Measurements from ENCODE around the gene DNAAF1.
A peak's percentile ranks its signal among the peaks of the same experiment; 100 is the strongest.

DNAAF1 gene

GRCh38 chr16:84156342-84156784 is 11.3 kb downstream of the DNAAF1 start:
- Histone ChIP-seq H3K9me3 (ENCODE audit: control extremely low read depth in 1 of 5, control insufficient read depth in 4 of 5, insufficient read depth in 2 of 5, low read depth in 1 of 5, low read length in 4 of 5) (no peaks in the 10 kb centered on the region), H3K4me1 (ENCODE audit: control extremely low read depth in 1 of 4, control insufficient read depth in 4 of 4, insufficient read depth in 4 of 4, low read length in 3 of 4) (no peaks in the 10 kb centered on the region), H3K4me3 (ENCODE audit: control insufficient read depth in 1 of 7, extremely low read depth in 1 of 7, insufficient read depth in 4 of 7, low read depth in 2 of 7, low read length in 6 of 7) (no peak overlapping the region), H3K27ac (ENCODE audit: insufficient read depth in 1 of 2, low read depth in 1 of 2, low read length in 2 of 2, poor library complexity in 1 of 2, severe bottlenecking in 2 of 2) (no peak overlapping the region), H3K27me3 (replicated peaks in 2 of 5; ENCODE audit: control insufficient read depth in 4 of 5, insufficient read depth in 5 of 5, low read length in 4 of 5) (peaks cover 0 to 52% (median 14%) of the 10 kb centered on the region in 5 experiments), H3K36me3 (ENCODE audit: control insufficient read depth in 4 of 4, insufficient read depth in 4 of 4, low read length in 3 of 4) (no peaks in the 10 kb centered on the region)
- ChIA-PET POLR2A (no interaction called here), CTCF (interaction anchor here (1.1 to 1.4 kb wide), 4 partner anchors 10 to 67 kb away, joined by 3 to 5 read pairs (median 4); no protein-coding TSS in a partner anchor)
- WGBS (ENCODE audit: insufficient coverage) = 69% methylated on average over 4 of the region's 5 CpGs
- DNase-seq = peak in 2 of 3 donors; percentile 33 to 43

DNA sequence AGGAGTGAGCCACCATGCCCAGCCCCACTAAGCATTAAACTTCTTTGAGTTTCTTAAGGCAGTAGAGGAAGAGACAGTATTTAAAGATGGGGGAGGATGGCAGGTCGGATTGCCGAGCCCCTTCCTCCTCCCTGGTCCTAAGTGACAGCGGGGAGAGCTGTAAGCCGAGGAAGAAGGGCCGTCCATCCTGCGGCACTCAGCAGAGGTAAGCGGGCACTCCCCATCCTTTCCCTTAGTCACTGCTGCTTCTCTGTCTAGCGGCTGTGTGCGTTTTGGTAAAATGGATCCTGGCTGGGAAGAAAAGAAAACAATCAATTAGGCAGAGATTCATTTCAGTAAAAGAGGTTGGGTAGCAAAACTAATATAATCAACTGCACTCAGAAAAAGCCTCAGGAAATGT is 13.9 kb downstream of the DNAAF1 start:
- CTCF ChIA-PET = no interaction called here

GRCh38 chr16:84159800-84160199 is 14.7 kb downstream of the DNAAF1 start:
- POLR2A ChIA-PET = no interaction called here
- Histone ChIP-seq H3K27ac (ENCODE audit: insufficient read depth in 1 of 2, low read depth in 1 of 2, low read length in 2 of 2, poor library complexity in 1 of 2, severe bottlenecking in 2 of 2) (no peak overlapping the region), H3K27me3 (replicated peaks in 2 of 5; ENCODE audit: control insufficient read depth in 4 of 5, insufficient read depth in 5 of 5, low read length in 4 of 5) (peaks cover 4 to 70% (median 18%) of the 10 kb centered on the region in 5 experiments), H3K9me3 (ENCODE audit: control extremely low read depth in 1 of 5, control insufficient read depth in 4 of 5, insufficient read depth in 2 of 5, low read depth in 1 of 5, low read length in 4 of 5) (no peaks in the 10 kb centered on the region), H3K4me1 (ENCODE audit: control extremely low read depth in 1 of 4, control insufficient read depth in 4 of 4, insufficient read depth in 4 of 4, low read length in 3 of 4) (no peaks in the 10 kb centered on the region), H3K36me3 (ENCODE audit: control insufficient read depth in 4 of 4, insufficient read depth in 4 of 4, low read length in 3 of 4) (no peaks in the 10 kb centered on the region), H3K4me3 (ENCODE audit: control insufficient read depth in 1 of 7, extremely low read depth in 1 of 7, insufficient read depth in 4 of 7, low read depth in 2 of 7, low read length in 6 of 7) (no peak overlapping the region)
- DNase-seq = no peak
- CTCF ChIA-PET = no interaction called here
- WGBS (ENCODE audit: insufficient coverage) = no CpG with 5 or more reads among the region's 1 CpG

More for the DNA sequence above, 13.9 kb downstream of the DNAAF1 start:
- POLR2A ChIA-PET = no interaction called here
- no peak overlapping the region for H3K27ac ChIP-seq (ENCODE audit: insufficient read depth in 1 of 2, low read depth in 1 of 2, low read length in 2 of 2, poor library complexity in 1 of 2, severe bottlenecking in 2 of 2)
- no peak for DNase-seq
- WGBS (ENCODE audit: insufficient coverage) = 29% methylated on average over 5 of the region's 9 CpGs
- peaks cover 0 to 68% (median 14%) of the 10 kb centered on the region in 5 experiments for H3K27me3 ChIP-seq (replicated peaks in 2 of 5; ENCODE audit: control insufficient read depth in 4 of 5, insufficient read depth in 5 of 5, low read length in 4 of 5)
- H3K36me3 ChIP-seq (ENCODE audit: control insufficient read depth in 4 of 4, insufficient read depth in 4 of 4, low read length in 3 of 4) = no peaks in the 10 kb centered on the region
- H3K4me1 ChIP-seq (ENCODE audit: control extremely low read depth in 1 of 4, control insufficient read depth in 4 of 4, insufficient read depth in 4 of 4, low read length in 3 of 4) = no peaks in the 10 kb centered on the region
- no peak overlapping the region for H3K4me3 ChIP-seq (ENCODE audit: control insufficient read depth in 1 of 7, extremely low read depth in 1 of 7, insufficient read depth in 4 of 7, low read depth in 2 of 7, low read length in 6 of 7)
- no peaks in the 10 kb centered on the region for H3K9me3 ChIP-seq (ENCODE audit: control extremely low read depth in 1 of 5, control insufficient read depth in 4 of 5, insufficient read depth in 2 of 5, low read depth in 1 of 5, low read length in 4 of 5)

DNA sequence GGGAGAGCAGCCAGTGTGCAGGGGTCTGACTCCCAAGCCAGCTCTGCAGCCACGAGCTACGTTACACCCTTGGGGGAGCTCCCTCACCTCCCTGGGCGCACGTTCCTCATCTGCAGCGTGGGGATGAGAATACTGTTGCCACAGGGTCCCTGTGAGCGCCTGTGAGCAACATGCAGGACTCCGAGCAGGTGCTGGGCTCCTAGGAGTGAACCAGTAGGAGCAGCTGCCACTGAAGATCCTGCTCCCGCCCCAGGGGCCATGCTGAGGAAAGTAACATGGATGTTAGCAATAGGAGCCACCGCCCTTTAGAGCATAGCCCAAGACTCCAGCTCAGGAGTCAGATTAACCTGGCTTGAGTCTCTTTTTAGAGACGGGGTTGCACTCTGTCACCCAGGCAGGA is 15.9 kb downstream of the DNAAF1 start:
- no peak overlapping the region for H3K27ac ChIP-seq (ENCODE audit: insufficient read depth in 1 of 2, low read depth in 1 of 2, low read length in 2 of 2, poor library complexity in 1 of 2, severe bottlenecking in 2 of 2)
- CTCF ChIA-PET = no interaction called here

DNA sequence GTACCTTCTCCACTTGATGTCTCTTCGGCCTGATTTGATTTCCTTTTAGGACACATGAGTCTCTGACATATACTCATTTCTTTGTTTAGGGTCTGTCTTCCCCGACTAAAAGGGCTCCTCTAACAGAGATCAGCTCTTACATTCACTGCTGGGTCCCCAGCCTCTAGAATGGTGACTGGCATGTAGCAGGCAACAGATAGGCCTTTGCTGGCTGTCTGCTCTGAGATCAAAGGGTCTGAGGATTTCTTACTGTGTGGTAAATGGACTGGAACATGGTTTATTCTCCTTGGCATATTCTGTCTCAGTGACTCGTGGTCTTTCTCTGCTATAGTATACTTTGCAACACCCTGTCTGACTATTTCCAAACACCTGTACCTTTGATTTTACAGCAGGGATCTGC is 16.7 kb downstream of the DNAAF1 start:
- no peak for DNase-seq
- WGBS (ENCODE audit: insufficient coverage) = 63% methylated on average over 3 of the region's 3 CpGs
- ChIA-PET POLR2A (interaction anchor here (0.8 kb wide), 1 partner anchor 10 kb away, joined by 3 read pairs; no protein-coding TSS in a partner anchor), CTCF (interaction anchor here (1.2 kb wide), 1 partner anchor 12 kb away, joined by 3 read pairs; no protein-coding TSS in a partner anchor)
- Histone ChIP-seq H3K27ac (ENCODE audit: insufficient read depth in 1 of 2, low read depth in 1 of 2, low read length in 2 of 2, poor library complexity in 1 of 2, severe bottlenecking in 2 of 2) (no peak overlapping the region), H3K4me1 (ENCODE audit: control extremely low read depth in 1 of 4, control insufficient read depth in 4 of 4, insufficient read depth in 4 of 4, low read length in 3 of 4) (no peaks in the 10 kb centered on the region), H3K27me3 (replicated peaks in 2 of 5; ENCODE audit: control insufficient read depth in 4 of 5, insufficient read depth in 5 of 5, low read length in 4 of 5) (peaks cover 4 to 67% (median 19%) of the 10 kb centered on the region in 5 experiments), H3K4me3 (ENCODE audit: control insufficient read depth in 1 of 7, extremely low read depth in 1 of 7, insufficient read depth in 4 of 7, low read depth in 2 of 7, low read length in 6 of 7) (no peak overlapping the region), H3K9me3 (ENCODE audit: control extremely low read depth in 1 of 5, control insufficient read depth in 4 of 5, insufficient read depth in 2 of 5, low read depth in 1 of 5, low read length in 4 of 5) (no peaks in the 10 kb centered on the region), H3K36me3 (ENCODE audit: control insufficient read depth in 4 of 4, insufficient read depth in 4 of 4, low read length in 3 of 4) (no peaks in the 10 kb centered on the region)

More for the DNA sequence above, 15.9 kb downstream of the DNAAF1 start:
- H3K4me1 ChIP-seq (ENCODE audit: control extremely low read depth in 1 of 4, control insufficient read depth in 4 of 4, insufficient read depth in 4 of 4, low read length in 3 of 4) = no peaks in the 10 kb centered on the region
- POLR2A ChIA-PET = interaction anchor here (0.8 to 1.0 kb wide), 2 partner anchors 9 to 44 kb away, joined by 3 read pairs; partner anchors contain the start of gene MBTPS1
- DNase-seq = no peak
- 88% methylated on average over 7 of the region's 10 CpGs for WGBS (ENCODE audit: insufficient coverage)
- no peaks in the 10 kb centered on the region for H3K9me3 ChIP-seq (ENCODE audit: control extremely low read depth in 1 of 5, control insufficient read depth in 4 of 5, insufficient read depth in 2 of 5, low read depth in 1 of 5, low read length in 4 of 5)
- H3K27me3 ChIP-seq (replicated peaks in 2 of 5; ENCODE audit: control insufficient read depth in 4 of 5, insufficient read depth in 5 of 5, low read length in 4 of 5) = peaks cover 4 to 67% (median 19%) of the 10 kb centered on the region in 5 experiments
- H3K4me3 ChIP-seq (ENCODE audit: control insufficient read depth in 1 of 7, extremely low read depth in 1 of 7, insufficient read depth in 4 of 7, low read depth in 2 of 7, low read length in 6 of 7) = no peak overlapping the region
- H3K36me3 ChIP-seq (ENCODE audit: control insufficient read depth in 4 of 4, insufficient read depth in 4 of 4, low read length in 3 of 4) = no peaks in the 10 kb centered on the region

GRCh38 chr16:84165746-84166145 is 20.6 kb downstream of the DNAAF1 start:
- no peaks in the 10 kb centered on the region for H3K36me3 ChIP-seq (ENCODE audit: control insufficient read depth in 4 of 4, insufficient read depth in 4 of 4, low read length in 3 of 4)
- H3K4me3 ChIP-seq (ENCODE audit: control insufficient read depth in 1 of 7, extremely low read depth in 1 of 7, insufficient read depth in 4 of 7, low read depth in 2 of 7, low read length in 6 of 7) = no peak overlapping the region
- no peak for DNase-seq
- ChIA-PET POLR2A (interaction anchor here (0.6 kb wide), 1 partner anchor 13 kb away, joined by 3 read pairs; no protein-coding TSS in a partner anchor), CTCF (interaction anchor here (1.1 kb wide), 1 partner anchor 209 kb away, joined by 3 read pairs; no protein-coding TSS in a partner anchor)
- H3K27me3 ChIP-seq (replicated peaks in 2 of 5; ENCODE audit: control insufficient read depth in 4 of 5, insufficient read depth in 5 of 5, low read length in 4 of 5) = peaks cover 4 to 49% (median 13%) of the 10 kb centered on the region in 5 experiments
- no peaks in the 10 kb centered on the region for H3K9me3 ChIP-seq (ENCODE audit: control extremely low read depth in 1 of 5, control insufficient read depth in 4 of 5, insufficient read depth in 2 of 5, low read depth in 1 of 5, low read length in 4 of 5)
- no peak overlapping the region for H3K27ac ChIP-seq (ENCODE audit: insufficient read depth in 1 of 2, low read depth in 1 of 2, low read length in 2 of 2, poor library complexity in 1 of 2, severe bottlenecking in 2 of 2)
- no peaks in the 10 kb centered on the region for H3K4me1 ChIP-seq (ENCODE audit: control extremely low read depth in 1 of 4, control insufficient read depth in 4 of 4, insufficient read depth in 4 of 4, low read length in 3 of 4)
- 89% methylated on average over 3 of the region's 7 CpGs for WGBS (ENCODE audit: insufficient coverage)

DNA sequence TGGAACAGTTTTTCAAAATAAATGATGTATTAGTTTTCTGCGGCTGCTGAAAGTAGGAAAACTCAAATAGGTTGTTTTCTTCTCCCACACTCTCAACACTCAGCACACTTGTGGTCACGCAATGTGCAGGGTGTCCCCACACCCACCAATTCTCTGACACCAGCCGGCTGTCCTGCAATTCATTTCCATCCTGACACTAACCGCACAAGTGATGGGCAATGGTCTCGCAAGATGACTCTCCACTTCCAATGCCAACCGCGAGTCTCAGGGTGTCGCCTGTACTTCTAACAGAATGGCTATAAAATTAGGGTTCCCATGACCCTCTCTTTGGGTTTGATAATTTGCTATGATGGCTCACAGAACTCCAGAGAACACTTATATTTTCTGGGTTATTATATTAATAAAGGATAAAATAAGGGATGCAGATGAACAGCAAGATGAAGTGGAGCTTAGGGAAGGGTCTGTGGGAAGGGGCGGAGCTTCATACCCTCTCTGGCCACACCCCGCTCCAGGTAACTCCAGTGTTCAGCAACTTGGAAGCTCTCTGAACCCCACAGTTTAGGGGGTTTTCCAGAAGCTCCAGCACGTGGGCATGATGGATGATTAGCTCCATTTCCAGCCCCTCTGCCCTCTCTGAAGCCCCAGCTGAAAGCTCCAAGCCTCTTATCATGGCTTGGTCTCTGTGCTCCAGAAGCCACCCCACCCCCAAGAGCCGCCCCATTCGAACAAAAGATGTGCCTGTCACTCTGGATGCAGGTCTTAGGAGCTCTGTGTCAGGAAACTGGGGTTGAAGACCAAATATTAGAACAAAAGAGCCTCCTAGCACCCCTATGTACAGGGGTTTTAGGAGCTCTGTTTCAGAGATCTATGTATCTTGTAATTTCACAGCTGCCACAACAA is 21.9 kb downstream of the DNAAF1 start:
- Histone ChIP-seq H3K4me3 (ENCODE audit: control insufficient read depth in 1 of 7, extremely low read depth in 1 of 7, insufficient read depth in 4 of 7, low read depth in 2 of 7, low read length in 6 of 7) (no peak overlapping the region), H3K27ac (ENCODE audit: insufficient read depth in 1 of 2, low read depth in 1 of 2, low read length in 2 of 2, poor library complexity in 1 of 2, severe bottlenecking in 2 of 2) (no peak overlapping the region), H3K4me1 (ENCODE audit: control extremely low read depth in 1 of 4, control insufficient read depth in 4 of 4, insufficient read depth in 4 of 4, low read length in 3 of 4) (no peaks in the 10 kb centered on the region), H3K36me3 (ENCODE audit: control insufficient read depth in 4 of 4, insufficient read depth in 4 of 4, low read length in 3 of 4) (no peaks in the 10 kb centered on the region), H3K27me3 (replicated peaks in 2 of 5; ENCODE audit: control insufficient read depth in 4 of 5, insufficient read depth in 5 of 5, low read length in 4 of 5) (peaks cover 4 to 41% (median 13%) of the 10 kb centered on the region in 5 experiments), H3K9me3 (ENCODE audit: control extremely low read depth in 1 of 5, control insufficient read depth in 4 of 5, insufficient read depth in 2 of 5, low read depth in 1 of 5, low read length in 4 of 5) (no peaks in the 10 kb centered on the region)
- ChIA-PET CTCF (interaction anchor here (1.1 to 1.3 kb wide), 3 partner anchors 11 to 211 kb away, joined by 3 to 6 read pairs (median 3); no protein-coding TSS in a partner anchor), POLR2A (no interaction called here)
- WGBS (ENCODE audit: insufficient coverage) = 88% methylated on average over 12 of the region's 13 CpGs
- no peak for DNase-seq

Measured in common myeloid progenitor, CD34-positive (primary cell).